Activated CD4-positive, alpha-beta T cell treated with anti-CD3 and anti-CD28 coated beads, Interleukin-10, Interleukin-2, amounts not matched to agents 100 ng/mL and 50 ng/mL, durations not matched to agents 16 hours and 8 hours (primary cell): Measurements from ENCODE around the gene MTUS2.
"Not testable (repeated sequence)": the region's sequence is repeated elsewhere in the genome, so short reads cannot be mapped to it uniquely, and the experiment has no call there.

Experiments used
- DNase-seq: peaks from one replicate; pipeline ENCODE4 v3.0.0-alpha.2; 2020

Gene MTUS2

DNA sequence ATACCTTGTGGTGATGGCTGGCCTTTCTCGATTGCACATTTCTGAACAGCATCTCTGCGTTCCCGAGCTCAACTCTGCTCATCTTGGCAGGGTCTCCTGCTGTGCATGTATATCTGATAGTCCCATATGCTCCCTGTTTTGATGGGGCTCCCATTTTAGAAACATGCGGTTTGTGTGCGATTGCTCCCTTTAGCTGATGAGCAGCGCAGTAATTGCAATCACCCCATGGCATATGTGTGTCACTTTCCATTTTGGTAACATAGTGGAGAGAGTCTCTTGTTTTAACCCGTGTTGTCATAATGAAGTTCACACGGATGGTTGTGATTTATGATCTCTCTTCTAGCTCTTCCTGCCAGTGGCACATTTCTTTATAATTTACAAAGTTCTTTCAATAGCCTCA, 144.7 kb downstream of the MTUS2 start:
- no peak for DNase-seq

DNA sequence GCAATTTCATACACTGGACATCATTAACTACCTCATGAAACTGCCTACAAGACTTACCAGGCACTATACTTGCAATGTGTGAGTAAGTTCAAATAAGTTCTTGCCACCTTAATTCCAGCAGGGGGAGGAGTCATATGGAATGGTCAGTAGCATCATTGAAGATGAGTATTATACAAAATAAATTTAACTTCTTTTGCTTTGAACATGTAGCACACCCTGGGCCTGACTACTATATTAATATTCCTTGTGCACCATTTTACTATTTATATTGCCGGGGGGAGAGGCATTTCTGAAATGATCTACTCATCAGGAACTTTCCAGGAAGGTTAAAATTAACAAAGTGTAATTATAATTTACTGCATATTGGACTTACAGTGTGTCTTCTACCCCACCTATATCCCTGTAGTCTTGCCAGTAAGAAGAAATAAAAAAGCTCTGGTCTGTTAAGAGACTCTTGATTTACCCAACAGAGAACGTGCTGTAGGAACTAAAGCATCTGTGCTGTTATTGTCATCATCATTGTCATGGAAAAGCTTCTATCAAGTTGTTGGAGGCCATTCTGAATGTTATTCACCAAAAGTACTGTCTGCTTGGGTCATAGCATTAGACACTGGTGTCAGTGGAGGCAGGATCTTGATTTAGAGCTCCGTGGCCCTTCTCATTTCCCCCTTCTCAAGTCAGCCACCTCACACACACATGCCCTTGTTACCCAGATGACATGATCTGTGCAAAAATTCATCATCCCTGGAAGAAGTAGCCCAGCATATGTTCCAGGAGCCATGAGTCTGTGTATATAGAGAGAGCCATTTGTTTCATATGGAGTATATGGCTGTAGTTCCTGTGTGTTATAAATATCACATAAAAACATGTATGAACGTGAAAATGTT, 147.1 kb downstream of the MTUS2 start:
- no peak for DNase-seq

DNA sequence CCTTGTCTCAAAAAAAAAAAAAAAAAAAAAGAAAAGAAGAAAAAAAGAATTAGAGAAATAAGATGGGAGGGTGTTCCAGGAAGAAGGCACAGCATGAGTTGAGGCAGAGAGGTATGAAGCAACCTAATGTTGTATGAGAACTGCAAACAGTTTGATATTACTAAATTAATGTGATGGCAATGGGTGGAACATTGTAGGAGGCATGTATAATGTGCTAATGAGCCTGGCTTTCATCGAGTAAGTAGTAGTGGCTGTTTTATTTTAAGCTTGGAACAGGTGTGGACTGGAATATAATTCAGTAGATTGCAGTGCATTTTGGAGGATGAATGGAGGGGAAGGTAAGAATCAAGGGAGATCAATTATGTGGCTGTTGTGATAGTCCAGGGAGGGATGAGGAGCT, 156.1 kb downstream of the MTUS2 start:
- DNase-seq: no peak

DNA sequence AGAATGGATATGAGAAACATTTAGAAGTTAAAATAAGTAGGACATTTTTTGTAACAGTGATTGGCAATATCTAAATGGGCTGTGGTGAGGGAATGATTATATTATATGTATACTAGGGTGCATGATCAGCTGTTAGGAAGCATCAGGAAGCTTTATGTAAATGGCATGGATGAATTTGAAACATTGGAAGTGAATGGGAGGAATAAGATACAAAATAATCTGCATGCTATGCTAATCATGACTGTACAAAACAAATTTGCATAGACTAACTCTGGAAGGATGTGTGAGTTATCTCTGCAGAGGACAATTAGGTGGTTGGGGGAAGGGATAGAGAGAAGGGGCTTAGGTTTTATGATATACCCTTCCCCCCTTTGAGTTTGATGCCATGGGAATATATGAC, 156.5 kb downstream of the MTUS2 start:
- no peak for DNase-seq

DNA sequence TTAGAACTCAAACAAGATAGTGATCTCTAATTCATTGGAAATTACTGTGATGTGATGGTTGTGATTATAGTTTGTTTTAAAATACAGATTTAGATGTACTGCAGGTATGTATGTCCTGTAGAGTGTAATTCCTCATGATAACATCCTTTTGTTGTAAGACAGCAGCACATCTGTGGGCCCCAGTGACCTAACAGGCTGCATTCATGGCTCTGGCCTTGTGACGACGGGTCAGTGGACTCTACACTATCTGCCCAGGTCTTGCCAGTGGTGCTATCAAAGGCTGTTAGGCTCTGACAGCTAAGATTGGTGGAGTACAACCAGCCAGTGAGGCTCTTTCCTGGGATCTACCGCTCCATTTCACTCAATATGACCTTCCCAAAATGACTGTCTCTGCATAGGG, 158.4 kb downstream of the MTUS2 start:
- DNase-seq: no peak

DNA sequence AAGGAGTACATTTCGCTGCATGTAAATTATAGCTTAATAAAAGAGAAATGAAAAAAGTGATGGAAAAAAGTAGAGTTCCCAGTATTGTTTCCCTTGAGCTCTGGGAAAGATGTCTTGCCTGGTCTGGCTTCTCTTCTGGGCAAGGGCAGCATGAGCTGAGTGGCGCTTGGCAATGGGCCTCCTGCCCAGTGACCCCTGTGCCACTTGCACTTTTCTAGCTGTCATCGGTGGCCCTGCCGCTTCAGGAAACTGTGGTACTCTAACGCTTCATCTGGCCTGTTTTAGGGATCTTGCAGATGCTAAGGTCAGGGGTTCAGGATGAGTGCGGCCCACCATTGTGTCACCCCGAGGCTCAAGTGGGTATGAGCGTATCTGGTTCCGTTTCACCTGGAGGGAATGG, 161.4 kb downstream of the MTUS2 start:
- no peak for DNase-seq

DNA sequence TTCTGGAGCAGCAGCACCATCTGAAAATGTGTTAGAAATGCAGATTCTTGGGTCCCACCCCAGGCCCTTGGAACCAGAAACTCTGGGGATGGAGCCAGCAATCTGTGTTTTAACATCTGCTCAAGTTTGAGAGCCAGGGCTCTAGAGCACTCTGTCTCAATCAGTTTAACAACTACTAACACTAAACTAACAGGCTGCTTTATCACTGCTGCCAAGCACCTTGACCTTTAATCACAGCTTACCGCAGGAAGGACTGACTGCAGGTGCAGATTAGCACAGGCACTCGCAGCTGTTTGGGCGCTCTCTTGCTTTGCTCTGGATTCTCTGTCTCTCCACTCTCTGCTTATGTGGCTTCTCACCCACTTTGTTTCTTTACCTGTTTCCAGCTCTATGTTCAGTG, 163.5 kb downstream of the MTUS2 start:
- DNase-seq: no peak

DNA sequence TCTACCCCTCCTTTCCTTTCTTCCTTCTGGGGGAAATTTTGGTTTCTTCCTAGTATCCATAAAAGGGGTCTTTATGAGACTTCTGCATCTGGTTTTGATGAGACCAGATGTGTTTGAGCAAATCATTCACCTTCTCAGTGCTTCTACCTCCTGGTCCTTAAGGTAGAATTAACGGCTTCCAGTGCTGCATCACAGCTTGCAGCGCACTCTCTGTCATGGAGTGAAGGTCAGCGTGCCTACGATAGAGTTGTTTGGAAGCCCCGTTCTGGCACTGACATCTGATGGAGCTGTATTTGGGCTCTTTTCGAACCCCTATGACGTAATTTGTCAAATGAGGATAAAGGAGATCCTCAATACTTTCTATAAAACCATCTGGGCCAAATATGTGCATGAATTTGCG, 164.2 kb downstream of the MTUS2 start:
- no peak for DNase-seq

DNA sequence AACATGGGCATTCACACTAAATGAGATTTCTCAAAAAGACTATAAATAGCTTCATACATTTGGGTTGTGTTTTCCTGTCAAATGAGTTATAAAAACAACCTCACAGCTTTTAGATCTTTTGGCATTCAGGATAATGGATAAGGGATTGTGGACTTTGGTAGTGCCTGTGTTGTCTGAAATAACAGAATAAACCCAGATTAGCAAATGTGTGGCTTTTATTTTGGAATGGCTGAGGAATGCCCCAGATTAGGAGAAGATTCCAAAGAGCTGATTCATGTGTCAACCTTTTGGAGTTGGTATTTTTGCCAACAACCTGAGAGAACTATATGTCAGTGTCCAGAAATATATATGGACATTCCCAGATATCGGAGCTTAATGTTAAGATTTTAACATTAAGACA, 164.7 kb downstream of the MTUS2 start:
- no peak for DNase-seq

DNA sequence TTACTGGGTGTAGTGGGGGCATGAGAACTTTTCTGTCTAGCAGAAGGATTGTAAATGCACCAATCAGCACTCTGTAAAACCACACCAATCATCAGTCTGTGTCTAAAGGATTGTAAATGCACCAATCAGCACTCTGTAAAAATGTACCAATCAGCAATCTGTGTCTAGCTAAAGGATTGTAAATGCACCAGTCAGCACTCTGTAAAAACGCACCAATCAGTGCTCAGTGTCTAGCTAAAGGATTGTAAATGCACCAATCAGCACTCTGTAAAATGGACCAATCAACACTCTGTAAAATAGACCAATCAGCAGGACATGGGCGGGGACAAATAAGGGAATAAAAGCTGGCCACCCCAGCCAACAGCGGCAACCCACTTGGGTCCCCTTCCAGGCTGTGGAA, 170.2 kb downstream of the MTUS2 start:
- not testable (repeated sequence) for DNase-seq

DNA sequence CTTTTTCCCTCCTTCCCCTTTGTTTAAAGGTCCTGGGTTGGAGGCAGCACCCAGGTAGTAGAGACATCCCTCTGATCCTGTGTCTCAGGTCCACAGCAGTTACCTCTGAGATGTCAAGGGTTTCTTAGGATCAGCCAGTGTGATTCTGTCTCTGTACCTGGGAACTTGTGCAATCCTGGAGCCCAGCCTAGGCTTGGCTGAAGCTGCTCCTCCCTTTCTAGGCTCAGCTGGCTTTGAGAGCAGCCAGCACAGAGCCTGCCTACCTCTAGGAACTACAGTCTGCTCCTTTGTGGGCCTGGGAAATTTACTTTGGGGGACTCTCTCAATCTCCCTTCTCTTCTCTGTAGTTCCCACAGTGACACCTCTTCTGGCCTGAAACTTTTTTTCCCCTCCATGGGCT, 171.6 kb downstream of the MTUS2 start:
- no peak for DNase-seq

DNA sequence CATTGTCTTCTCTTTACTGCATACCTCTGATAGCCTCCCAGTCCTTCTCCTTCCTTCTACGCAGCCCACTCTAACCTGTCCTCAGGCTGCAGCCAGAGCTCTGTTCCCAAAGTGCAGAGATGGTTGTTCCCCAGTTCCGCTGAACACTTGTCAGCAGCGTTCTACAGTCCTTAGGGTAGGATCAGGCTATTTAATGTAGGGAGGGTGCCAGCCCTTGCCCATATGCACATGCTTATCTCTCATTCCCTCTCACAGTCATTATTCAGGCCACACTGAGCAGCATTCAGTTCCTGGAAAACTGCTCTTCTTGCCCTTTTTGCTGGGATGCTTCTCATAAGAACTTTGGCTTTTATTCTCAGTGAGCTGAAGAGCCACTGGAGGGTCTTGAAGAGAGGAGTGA, 180.7 kb downstream of the MTUS2 start:
- no peak for DNase-seq

DNA sequence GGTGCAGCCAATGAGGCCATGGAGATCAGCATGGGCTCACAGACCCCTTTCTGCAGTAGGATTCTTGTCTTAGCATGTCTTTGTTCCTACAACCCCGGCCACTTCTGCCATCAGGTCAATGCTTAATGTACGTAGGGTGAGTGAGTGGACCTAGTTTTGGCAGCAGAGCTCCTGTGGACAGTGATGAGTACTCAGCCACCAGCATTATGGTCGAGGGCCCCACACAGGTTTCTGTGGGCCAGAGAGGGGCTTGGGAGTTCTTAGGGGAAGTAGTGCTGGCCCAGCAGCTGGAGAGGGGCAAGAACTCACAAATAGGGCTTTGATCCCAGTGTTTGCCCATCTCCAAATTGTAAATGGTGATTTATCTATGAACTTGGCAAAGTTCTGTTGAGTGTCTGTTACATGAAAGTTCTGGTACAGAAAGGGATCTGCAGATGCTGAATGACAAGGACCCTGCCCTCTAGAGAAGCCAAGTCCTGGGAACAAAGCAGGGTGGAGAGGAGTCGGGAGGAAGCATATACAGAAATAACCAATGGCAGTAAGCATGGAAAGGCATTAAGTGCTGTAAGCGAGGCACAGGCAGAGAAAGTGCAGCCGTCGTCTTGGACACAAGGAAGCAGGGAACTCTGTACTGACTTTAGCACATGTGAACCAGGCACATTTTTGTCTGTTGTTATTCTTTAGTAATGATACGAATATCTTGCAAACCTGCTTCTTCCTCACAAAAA, 185.1 kb downstream of the MTUS2 start:
- no peak for DNase-seq

DNA sequence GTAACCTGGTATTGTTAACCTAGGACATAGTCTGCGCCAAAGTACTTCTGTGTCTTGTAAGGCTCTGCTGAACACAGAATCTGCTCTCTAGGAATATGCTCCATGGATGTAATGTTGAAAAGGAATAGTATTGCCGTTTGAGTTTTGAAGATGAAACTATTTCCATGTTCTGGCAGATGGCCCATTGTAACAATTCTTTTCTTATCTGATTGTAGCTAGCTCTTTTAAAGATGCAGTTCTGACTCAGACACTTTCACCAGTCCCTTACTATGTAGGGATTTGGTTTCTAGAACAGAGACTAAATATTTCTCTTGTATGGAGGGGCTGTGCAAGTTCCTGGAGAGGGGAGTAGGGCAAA, 185.6 kb downstream of the MTUS2 start:
- DNase-seq: no peak

DNA sequence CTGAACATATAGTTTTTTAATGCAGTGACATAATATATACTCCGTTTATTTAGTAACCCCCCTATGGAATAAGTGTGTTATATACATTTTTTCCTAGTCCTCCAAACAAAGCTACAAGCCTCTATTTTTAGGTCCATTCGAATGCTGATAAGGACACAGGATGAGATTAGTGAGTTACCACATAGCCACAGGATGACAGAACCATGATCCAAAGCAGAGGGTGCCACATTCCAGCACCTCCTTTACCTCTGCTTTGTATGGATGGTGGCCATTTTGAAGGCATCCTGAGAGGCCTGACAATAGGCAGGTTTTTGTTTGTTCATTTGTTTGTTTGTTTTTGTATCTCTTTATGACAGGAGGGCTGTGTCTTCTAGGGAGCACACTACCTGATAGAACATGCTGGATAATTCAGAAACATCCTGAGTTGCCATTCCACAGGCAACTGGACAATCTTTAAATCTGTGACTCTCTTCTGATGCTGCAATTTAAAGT, 186.3 kb downstream of the MTUS2 start:
- no peak for DNase-seq

DNA sequence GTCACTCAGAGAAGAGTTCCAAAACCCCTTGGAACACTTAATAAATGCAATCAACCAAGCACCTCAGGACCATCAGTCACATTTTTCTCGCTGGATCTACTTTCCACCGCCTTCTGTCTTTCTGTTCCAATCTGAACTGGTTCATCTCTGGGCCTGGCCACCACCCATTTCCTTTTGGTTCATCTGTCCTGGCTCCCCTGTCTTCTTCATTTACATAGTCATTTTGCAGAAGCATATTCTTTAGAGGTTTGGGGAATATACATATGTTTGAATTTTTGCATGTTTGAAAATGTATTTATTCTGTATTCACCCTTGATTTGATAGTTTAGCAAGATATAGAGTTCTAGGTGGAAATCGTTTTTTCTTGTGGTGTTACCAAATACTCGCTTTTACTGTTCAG, 188.2 kb downstream of the MTUS2 start:
- no peak for DNase-seq

DNA sequence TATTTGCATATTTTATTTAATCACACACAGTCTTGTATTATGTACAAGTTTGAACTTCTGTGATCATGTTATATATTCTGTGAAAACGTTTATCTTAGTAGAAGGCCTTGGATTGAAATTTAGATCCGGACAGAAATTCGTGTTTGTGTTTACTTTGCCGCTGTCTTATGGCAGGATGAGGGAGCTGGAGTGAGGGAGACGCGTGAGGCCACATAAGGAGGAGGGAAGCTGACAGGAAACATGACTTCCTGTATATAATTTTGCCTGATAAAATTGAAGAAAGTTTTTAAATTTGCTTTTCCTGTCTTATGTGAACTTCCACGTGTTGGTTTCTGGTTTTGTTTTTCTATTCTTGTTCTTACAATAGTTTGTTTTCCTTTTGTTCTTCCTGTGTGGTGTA, 200.2 kb downstream of the MTUS2 start:
- DNase-seq: no peak

DNA sequence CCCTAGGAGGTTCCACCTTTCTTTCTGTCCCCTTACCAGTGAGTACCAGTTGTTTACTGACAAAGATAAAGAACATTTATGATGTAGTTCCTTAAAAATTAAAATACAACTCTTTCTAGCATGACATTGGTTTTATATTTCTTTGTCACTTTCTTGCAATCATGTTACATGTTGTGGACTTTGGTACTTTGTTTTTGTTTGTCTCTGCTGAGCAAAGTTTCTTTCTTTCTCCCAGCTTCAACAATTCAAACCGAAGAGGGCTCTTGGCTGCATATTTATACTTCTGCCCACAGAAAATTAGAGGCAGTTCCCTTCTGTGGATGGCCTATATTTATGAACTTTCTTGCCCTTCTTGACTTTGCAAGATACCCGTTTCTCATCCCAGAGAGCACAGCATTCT, 201.2 kb downstream of the MTUS2 start:
- no peak for DNase-seq

DNA sequence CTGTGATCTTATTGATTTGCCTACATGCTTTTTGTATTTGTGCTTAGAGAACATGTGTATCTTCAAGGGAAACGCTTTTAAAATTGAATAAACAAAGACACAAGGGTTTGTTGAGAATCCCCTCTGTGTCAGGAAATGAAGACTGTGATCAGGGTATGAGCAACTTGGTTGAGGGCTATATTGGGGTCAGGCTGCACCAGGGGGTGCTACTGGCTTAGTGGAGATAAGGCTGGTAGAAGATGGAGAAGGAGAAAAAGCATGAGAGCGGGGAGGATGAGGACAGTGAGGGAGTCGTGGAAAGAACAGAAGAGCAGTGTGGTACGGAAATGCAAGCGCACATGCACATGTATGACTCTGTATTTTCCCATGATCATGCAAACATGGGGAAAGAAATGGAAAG, 201.6 kb downstream of the MTUS2 start:
- no peak for DNase-seq

DNA sequence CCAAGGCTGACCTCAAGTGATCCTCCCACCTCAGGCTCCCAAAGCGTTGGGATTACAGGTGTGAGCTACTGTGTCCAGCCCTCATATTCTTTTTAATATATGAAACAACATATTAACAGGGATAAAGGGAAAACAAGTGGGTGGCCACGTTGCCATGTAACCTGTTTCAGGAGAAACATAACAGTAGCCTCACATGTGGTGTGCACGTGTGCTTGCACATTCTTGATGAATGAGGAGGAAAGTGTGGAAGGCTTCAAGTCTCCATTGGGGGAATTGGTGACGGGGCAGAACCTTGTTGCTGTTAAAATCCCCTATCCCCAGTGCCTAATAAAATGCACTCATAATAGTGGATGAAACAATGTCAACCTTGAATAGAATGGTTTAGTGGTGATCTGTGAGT, 202.3 kb downstream of the MTUS2 start:
- no peak for DNase-seq

DNA sequence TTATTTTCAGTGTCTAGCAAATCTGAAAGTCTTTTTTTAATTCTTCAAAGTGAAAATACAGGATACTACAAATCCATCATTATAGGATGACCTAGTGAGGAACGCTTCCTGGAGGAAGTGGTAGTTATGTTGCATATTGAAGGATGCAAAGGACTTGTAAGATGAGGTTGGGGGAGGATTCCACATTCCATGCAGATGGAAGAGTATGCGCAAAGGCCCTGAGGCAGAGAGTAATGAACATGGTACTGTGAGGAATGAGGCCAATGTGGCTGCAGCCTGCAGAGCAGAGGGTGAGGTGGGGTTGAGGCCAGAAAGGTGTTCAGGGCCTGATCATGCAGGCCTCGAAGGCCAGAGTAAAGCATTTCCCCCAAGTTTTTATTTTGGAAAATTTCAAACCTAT, 202.8 kb downstream of the MTUS2 start:
- no peak for DNase-seq

DNA sequence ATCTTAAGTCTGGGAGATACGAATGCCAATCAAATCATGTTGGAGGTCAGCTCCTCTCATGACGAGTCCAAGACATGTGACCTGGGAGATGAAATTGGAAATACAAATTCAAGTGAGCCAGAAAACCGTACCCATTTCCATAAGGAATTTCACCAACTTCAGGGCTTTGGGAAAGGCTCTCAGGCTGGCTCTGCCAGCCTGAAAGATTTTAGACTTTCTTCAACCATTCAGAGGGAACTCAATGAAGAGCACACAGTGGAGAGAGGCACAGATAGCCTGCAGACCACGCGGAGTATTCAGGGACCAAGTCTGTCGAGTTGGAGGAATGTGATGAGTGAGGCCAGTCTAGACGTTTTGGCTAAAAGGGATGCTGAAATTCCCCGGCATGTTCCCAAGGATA, 204.6 kb downstream of the MTUS2 start:
- no peak for DNase-seq

DNA sequence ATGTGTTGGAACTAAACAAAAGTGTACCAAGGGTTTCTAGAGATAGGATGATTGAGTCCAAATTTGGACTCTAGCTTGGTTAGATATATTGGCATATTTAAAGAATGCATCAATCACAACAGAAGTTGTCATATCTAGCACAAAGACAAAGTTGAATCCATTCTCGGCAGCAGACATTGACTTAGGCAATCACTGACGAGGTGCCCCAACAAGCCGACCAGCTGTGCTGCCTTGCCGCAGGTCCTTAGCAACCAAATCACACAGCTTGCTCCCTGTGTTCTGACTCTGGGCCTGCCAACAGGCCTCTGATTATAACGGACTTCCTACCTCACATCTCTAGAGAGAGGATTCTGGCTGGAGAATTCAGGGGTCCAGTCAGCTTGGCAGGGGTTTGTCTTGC, 208.7 kb downstream of the MTUS2 start:
- DNase-seq: no peak

DNA sequence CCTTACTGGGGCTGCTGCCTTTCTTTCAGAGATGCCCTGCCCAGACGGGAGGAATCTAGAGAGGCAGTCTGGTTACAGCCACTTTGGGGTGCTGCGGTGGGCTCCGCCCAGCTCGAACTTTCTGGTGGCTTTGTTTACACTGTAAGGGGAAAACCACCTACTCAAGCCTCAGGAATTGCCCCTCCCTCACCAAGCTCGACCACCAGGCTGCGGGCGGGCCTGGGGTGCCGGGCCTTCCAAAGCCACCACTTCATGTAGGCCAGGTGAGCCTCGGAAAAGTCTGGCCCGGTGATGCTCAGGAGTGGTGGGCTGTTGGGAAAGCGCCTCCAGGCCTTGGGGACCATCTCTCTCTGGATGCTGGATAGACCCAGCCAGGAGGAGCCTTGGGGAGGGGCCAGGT, 218.6 kb downstream of the MTUS2 start:
- no peak for DNase-seq

DNA sequence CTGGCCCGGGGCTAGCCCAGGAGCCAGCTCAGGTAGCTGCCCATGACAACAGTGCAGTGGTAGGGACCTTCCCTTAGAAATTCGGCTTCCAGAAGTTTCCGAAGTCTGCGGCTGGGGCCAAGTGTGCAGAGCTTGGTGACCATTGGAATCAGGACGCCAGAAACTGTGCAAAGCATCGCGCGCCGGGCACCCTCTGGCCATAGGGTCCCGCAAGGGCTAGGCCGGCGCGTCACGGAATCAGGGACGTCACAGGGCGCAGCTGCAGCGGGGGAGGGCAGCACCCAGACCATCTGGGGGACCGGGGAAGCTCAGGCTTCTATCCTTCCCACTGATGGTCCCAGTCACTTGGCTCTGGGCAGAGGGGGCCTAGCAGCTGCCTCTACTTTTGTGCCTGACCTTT, 219.1 kb downstream of the MTUS2 start:
- DNase-seq: no peak
